Smooth muscle cell (in vitro differentiated cells): Measurements from ENCODE around the gene TSACC. TPM values are rescaled to one million over a fixed set of nuclear protein-coding genes. Genes with fewer than 3 reads are reported as not detected.
"Not testable (repeated sequence)": the region's sequence is repeated elsewhere in the genome, so short reads cannot be mapped to it uniquely, and the experiment has no call there.

Experiments
- DNase-seq: peaks from one replicate; lab custom pipeline; 2025; ENCODE audit not compliant: unreplicated experiment; lab: John Stamatoyannopoulos, UW
- H2AFZ ChIP-seq: fragments of 200-600 bp; sonication (generic); 2 replicates; pipeline ENCODE4 v1.6.0; 2016; ENCODE audit warnings: antibody characterized with exemption, low read depth, mild to moderate bottlenecking
- H3F3A ChIP-seq: fragments of 200-600 bp; sonication (generic); 2 replicates; pipeline ENCODE4 v1.6.0; 2017; ENCODE audit warnings: antibody characterized with exemption, low read depth
- H3K27ac ChIP-seq: fragments of 200-600 bp; sonication (generic); 2 replicates; pipeline ENCODE4 v1.5.1; 2016; ENCODE audit warnings: low read depth, mild to moderate bottlenecking
- H3K27me3 ChIP-seq: fragments of 200-600 bp; sonication (generic); 2 replicates; pipeline ENCODE4 v1.6.1; 2016; ENCODE audit warnings: low read depth, mild to moderate bottlenecking
- H3K36me3 ChIP-seq: fragments of 200-600 bp; sonication (generic); 2 replicates; pipeline ENCODE4 v1.5.1; 2016; ENCODE audit warnings: low read depth
- H3K4me1 ChIP-seq: fragments of 200-600 bp; sonication (generic); 2 replicates; pipeline ENCODE4 v1.5.1; 2016; ENCODE audit warnings: low read depth
- H3K4me2 ChIP-seq: fragments of 200-600 bp; sonication (generic); 2 replicates; pipeline ENCODE4 v1.6.0; 2016; ENCODE audit warnings: mild to moderate bottlenecking
- H3K4me3 ChIP-seq: fragments of 200-600 bp; sonication (generic); 2 replicates; pipeline ENCODE4 v1.5.1; 2016; ENCODE audit warnings: mild to moderate bottlenecking
- H3K79me2 ChIP-seq: fragments of 200-600 bp; sonication (generic); 2 replicates; pipeline ENCODE4 v1.6.0; 2016; ENCODE audit warnings: low read depth, mild to moderate bottlenecking
- H3K9ac ChIP-seq: fragments of 200-600 bp; sonication (generic); 2 replicates; pipeline ENCODE4 v1.6.0; 2016; ENCODE audit warnings: low read depth
- H3K9me3 ChIP-seq: fragments of 200-600 bp; sonication (generic); replicated peaks from 2 replicates; pipeline ENCODE4 v1.5.1; 2016; ENCODE audit warnings: low read depth
- H4K20me1 ChIP-seq: fragments of 200-600 bp; sonication (generic); 2 replicates; pipeline ENCODE4 v1.6.0; 2016; ENCODE audit warnings: low read depth
- WGBS: methylation state at CpG from one replicate; pipeline ENCODE4 v1.1.7; 2016; ENCODE audit warnings: low lambda C conversion rate; 5-methylcytosine and 5-hydroxymethylcytosine counted together
- polyA plus RNA-seq: library from polyadenylated mRNA; unstranded; fragments of >200 nt; fragmentation: Nextera tagmentation; extraction: Ambion mirVana; gene quantifications from 2 replicates; pipeline ENCODE4 v1.2.1, GENCODE V29; 2016
- total RNA-seq: library from RNA; depleted of rRNA; stranded (reverse); fragments of >200 nt; gene quantifications from 2 replicates; pipeline ENCODE4 v1.2.3, GENCODE V29; 2014
- TF ChIP-seq, protein P1 (sequence below): fragments of 200-600 bp; sonication (generic); IDR thresholded peaks from 2 replicates; pipeline ENCODE4 v1.5.1; 2017; ENCODE audit warnings: borderline replicate concordance, mild to moderate bottlenecking, antibody characterized with exemption; ENCODE audit not compliant: insufficient read depth, poor library complexity, severe bottlenecking

Gene TSACC
- total and polyA plus RNA-seq, 2 experiments from 2014 or later = 0.54 TPM; not detected in 1

DNA sequence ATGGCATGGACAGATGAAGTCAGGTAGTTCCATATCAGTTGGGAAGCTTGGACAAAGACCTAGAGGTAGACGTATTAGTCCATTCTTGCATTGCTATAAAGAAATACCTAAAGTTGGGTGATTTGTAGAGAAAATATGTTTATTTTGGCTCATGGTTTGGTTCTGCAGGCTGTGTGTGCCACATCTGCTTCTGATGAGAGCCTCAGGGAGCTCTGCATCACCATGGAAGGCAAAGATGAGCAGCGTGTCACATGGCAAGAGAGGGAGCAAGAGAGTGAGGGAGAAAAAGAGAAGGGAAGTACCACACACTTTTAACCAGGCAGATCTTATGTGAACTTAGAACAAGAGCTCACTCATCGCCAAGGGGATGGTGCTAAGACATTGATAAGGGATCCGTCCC lies 9.0 kb downstream of the TSACC start:
- Histone ChIP-seq H3K9me3 (no peaks in the 10 kb centered on the region), H3K4me1 (no peaks in the 10 kb centered on the region), H3K9ac (no peak overlapping the region), H3K4me2 (no peak overlapping the region), H4K20me1 (no peaks in the 10 kb centered on the region), H3F3A (no peaks in the 10 kb centered on the region), H3K36me3 (no peaks in the 10 kb centered on the region), H2AFZ (no peak overlapping the region), H3K4me3 (no peak overlapping the region), H3K27ac (no peak overlapping the region), H3K27me3 (no peaks in the 10 kb centered on the region), H3K79me2 (no peaks in the 10 kb centered on the region)
- no peak for DNase-seq
- TF ChIP-seq, protein P1, sequence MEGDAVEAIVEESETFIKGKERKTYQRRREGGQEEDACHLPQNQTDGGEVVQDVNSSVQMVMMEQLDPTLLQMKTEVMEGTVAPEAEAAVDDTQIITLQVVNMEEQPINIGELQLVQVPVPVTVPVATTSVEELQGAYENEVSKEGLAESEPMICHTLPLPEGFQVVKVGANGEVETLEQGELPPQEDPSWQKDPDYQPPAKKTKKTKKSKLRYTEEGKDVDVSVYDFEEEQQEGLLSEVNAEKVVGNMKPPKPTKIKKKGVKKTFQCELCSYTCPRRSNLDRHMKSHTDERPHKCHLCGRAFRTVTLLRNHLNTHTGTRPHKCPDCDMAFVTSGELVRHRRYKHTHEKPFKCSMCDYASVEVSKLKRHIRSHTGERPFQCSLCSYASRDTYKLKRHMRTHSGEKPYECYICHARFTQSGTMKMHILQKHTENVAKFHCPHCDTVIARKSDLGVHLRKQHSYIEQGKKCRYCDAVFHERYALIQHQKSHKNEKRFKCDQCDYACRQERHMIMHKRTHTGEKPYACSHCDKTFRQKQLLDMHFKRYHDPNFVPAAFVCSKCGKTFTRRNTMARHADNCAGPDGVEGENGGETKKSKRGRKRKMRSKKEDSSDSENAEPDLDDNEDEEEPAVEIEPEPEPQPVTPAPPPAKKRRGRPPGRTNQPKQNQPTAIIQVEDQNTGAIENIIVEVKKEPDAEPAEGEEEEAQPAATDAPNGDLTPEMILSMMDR = no peak
- 75% methylated on average over 4 of the region's 4 CpGs for WGBS

DNA sequence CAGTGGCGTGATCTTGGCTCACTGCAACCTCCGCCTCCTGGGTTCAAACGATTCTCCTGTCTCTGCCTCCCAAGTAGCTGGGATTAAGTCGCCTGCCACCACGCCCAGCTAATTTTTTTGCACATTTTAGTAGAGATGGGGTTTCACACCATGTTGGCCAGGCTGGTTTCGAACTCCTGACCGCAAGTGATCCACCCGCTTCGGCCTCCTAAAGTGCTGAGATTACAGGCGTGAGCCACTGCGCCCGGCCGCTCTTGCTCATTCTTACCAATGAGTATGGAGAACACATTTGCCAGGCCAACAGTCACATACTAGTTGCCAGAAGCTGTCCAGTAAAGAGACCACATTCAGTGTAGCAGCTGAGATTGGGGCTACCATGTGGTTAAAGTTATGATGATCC lies 14.2 kb downstream of the TSACC start:
- H3K36me3 ChIP-seq, H3F3A ChIP-seq, H4K20me1 ChIP-seq, H3K79me2 ChIP-seq, H3K4me2 ChIP-seq, H3K27ac ChIP-seq, H3K4me1 ChIP-seq, H2AFZ ChIP-seq, H3K9me3 ChIP-seq, H3K4me3 ChIP-seq, H3K9ac ChIP-seq, DNase-seq: not testable (repeated sequence)
- peaks cover 18% of the 10 kb centered on the region for H3K27me3 ChIP-seq
- WGBS = 93% methylated on average over 13 of the region's 13 CpGs

DNA sequence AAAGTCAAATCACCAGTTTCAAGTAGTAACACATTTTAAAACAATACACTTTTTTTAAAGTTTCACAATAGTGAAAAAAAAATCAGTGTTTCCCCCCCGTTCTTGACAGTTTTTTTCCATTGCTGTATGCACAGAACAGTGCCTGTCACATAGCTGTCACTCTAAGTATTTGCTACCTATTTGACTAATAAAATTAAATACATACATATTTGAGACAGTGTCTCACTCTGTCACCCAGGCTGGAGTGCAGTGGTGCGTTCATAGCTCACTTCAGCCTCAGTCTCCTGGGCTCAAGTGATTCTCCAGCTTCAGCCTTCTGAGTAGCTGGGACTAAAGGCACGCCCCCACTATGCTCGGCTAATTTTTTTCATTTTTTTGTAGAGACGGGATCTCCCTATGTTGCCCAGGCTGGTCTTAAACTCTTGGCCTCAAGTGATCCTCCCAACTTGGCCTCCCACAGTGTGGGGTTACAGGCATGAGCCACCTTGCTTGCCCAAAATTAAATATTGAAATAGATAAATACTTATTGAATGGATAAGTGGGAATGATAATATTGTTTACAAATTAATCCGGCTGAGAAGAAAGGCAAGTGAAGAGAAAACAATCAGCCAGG lies 18.0 kb downstream of the TSACC start:
- no peak overlapping the region for H3K9ac ChIP-seq
- 71% methylated on average over 6 of the region's 6 CpGs for WGBS

DNA sequence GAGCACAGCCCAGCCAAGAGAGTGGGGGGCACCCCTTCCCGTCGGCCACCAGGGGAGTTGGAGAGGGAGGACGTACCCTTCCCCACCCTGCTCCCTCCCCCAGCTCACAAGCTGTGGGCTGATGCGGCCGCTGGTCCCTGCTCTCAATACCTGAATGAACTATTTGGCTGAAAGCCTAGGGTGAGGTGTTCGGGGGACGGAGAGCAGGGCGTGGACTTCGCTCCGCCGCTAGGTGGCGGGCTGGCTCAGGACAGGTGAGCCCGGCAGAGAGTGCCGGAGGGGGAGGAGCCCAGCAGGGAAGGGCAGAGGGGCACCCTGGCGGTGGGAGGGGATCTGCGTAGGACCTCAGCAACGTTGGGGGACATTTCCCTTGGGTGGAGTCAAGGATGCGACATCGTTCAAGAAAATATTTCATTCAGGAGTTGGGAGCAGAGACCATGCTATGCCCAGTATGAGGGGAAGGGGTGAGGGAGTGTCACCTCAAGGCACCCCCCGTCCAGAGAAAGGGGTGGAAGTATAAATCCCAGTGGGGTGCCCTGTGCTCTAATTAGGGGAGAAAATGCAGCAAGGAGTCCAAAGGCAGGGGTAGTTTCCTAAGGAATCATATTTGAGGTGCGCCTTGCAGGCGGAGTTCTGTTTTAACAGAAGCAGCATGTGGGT lies 18.7 kb downstream of the TSACC start:
- no peaks in the 10 kb centered on the region for H3K9me3 ChIP-seq
- no peak for DNase-seq
- peak overlapping the region; percentile 1 for H3K4me3 ChIP-seq
- TF ChIP-seq, protein P1 = peak; percentile 68
- H3K36me3 ChIP-seq = no peaks in the 10 kb centered on the region
- no peaks in the 10 kb centered on the region for H3K4me1 ChIP-seq
- H3K27me3 ChIP-seq = peaks cover 19% of the 10 kb centered on the region
- H2AFZ ChIP-seq = no peak overlapping the region
- no peaks in the 10 kb centered on the region for H4K20me1 ChIP-seq
- H3K79me2 ChIP-seq = no peaks in the 10 kb centered on the region
- no peak overlapping the region for H3K27ac ChIP-seq
- no peaks in the 10 kb centered on the region for H3F3A ChIP-seq
- 14% methylated on average over 19 of the region's 22 CpGs for WGBS
- H3K9ac ChIP-seq = no peak overlapping the region
- H3K4me2 ChIP-seq = peak overlapping the region; percentile 50

More for the DNA sequence above, 18.0 kb downstream of the TSACC start:
- H3K79me2 ChIP-seq = no peaks in the 10 kb centered on the region
- H2AFZ ChIP-seq = no peak overlapping the region
- H3K4me3 ChIP-seq = no peak overlapping the region
- H3K4me1 ChIP-seq = no peaks in the 10 kb centered on the region
- peaks cover 19% of the 10 kb centered on the region for H3K27me3 ChIP-seq
- no peaks in the 10 kb centered on the region for H3F3A ChIP-seq
- no peak for DNase-seq
- H3K4me2 ChIP-seq = no peak overlapping the region
- no peak overlapping the region for H3K27ac ChIP-seq
- TF ChIP-seq, protein P1 = no peak
- no peaks in the 10 kb centered on the region for H3K9me3 ChIP-seq
- no peaks in the 10 kb centered on the region for H4K20me1 ChIP-seq
- H3K36me3 ChIP-seq = no peaks in the 10 kb centered on the region
